ENCODE measurements around the gene TPTE.
"Not testable (repeated sequence)": the region's sequence is repeated elsewhere in the genome, so short reads cannot be mapped to it uniquely, and the experiment has no call there.

Gene TPTE

DNA sequence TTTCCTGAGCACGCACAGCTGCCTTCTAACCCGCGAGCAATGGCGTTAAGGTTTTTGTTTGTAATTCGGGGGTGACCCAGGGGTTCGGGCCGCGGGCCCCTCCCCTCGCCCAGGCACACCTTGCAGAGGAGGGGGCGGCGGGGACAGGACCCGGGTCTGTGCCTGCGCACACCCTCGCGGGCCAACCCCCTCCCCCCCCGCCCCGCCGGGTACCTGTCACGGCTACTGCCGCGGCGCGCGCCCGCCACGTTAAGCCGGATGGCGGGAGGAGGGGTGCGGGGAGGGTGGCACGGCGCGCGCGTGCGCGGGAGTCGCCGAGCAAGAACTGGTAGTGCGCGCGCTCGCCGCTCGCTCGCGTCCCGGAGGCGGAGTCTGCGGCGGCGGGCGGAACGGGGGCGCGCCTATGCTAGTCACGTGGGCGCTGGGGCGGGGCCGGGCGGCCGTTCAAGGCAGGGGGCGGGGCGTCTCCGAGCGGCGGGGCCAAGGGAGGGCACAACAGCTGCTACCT is at the start of gene TPTE:
TPTE (plus strand) TSS at position 493 of the 508 bp plus-strand sequence. CDS start 17,141 bp downstream, outside the sequence.
- no peak for DNase-seq

DNA sequence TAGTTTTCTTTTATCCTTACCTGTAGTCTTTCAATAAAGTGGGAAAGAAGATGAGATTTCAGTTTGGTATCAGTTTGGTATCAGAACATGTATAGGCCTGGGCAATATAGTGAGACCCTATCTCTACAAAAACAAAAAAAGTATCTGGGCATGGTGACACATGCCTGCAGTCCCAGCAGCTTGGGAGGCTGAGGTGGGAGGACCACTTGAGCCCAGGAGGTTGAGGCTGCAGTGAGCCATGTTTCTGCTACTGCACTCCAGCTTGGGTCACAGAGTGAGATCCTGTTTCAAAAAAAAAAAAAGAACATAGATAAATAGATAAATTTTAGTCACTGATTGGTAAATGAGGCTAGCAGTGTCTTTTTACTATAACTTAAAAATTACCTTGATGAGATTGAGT is 49.4 kb upstream of the TPTE start:
- not testable (repeated sequence) for DNase-seq

DNA sequence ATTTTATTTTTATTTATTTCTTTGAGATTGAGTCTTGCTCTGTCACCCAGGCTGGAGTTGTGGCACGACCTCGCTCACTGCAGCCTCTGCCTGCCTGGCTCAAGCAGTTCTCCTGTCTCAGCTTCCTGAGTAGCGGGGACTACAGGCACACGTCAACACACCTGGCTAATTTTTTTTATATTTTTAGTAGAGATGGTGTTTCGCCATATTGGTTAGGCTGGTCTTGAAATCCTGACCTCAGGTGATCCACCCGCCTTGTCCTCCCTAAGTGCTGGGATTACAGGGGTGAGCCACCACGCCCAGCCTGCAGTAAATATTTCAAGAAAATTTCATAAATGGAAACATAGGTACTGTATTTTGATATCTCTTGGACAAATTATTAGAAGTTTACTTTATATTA is 43.6 kb upstream of the TPTE start:
- DNase-seq = not testable (repeated sequence)

DNA sequence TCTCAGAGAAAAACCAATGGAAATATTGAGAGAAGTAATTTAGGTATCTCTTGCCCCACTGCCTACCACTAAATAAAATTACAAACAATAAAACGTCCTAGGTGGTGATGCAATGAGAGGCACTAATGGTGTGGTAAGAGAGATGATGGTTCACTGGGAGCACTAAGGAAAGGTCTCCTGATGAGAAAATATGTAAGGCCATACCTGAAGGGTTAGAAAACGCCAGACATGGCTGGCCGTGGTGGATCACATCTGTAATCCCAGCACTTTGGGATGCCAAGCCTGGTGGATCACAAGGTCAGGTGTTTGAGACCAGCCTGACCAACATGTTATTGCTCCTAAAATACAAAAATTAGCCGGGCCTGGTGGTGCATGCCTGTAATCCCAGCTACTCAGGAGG is 41.5 kb upstream of the TPTE start:
- DNase-seq = not testable (repeated sequence)

DNA sequence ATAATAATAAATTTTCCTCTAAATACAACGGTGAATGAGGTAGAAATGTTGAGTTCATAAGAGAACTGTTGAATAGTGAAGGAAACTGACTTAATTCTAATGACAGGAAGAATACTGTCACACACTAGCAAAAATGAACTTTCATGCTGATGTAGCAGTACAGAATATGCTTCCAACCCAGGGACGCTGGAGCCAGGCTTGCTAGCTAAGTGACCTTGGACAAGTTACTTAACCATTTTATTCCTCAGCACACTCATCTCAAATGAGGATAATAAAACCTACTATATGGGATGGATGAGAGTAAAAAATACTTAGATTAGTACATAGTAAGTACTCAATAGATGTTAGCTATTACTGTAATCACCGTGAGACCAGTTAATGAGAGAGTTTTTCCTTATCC is 36.5 kb upstream of the TPTE start:
- DNase-seq = not testable (repeated sequence)

DNA sequence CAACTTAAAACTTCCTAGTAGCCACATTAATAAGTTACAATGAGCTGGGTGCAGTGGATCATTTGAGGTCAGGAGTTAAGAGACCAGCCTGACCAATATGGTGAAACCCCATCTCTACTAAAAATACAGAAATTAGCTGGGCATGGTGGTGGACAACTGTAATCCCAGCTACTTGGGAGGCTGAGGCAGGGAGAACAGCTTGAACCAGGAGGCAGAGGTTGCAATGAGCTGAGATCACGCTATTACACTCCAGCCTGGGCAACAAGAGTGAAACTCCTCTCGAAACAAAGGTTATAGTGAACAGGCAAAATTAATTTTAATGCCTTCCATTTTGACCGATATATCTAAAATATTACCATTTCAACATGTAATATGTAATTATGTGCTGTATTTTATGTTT is 30.9 kb upstream of the TPTE start:
- DNase-seq = not testable (repeated sequence)

DNA sequence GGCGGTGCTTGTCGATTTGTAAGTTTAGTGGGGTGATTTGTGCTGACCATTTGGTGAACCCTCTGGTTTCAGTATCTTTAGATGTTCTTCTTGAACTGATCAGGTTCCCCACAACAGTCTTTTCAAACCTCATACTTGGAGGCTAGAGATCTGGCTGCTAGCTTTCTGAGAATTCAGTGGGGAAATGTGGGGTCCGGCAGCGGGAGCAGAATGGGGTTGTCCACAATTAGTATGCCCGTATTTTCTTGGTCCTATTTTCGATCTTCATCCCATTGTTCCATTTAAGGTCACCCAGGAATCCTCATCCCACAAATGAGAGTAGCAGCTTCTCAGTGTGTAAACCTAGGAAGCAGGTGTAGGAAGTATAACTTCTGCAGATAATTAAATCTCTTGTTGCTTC is 10.3 kb upstream of the TPTE start:
- no peak for DNase-seq

DNA sequence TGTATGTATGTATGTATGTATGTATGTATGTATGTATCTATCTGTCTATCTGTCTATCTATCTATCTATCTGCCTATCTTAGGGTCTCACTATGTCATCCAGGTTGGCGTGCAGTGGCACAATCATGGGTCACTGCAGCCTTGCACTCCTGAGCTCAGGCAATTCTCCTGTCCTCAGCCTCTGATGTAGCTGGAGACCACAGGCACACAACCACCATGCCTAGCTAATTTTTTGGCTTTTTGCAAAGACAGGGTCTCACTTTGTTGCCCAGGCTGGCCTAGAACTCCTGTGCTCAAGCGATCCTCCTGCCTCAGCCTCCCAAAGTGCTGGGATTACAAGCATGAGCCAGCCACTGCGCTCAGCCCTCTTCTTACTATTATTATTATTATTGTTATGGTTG is 4.5 kb upstream of the TPTE start:
- not testable (repeated sequence) for DNase-seq

DNA sequence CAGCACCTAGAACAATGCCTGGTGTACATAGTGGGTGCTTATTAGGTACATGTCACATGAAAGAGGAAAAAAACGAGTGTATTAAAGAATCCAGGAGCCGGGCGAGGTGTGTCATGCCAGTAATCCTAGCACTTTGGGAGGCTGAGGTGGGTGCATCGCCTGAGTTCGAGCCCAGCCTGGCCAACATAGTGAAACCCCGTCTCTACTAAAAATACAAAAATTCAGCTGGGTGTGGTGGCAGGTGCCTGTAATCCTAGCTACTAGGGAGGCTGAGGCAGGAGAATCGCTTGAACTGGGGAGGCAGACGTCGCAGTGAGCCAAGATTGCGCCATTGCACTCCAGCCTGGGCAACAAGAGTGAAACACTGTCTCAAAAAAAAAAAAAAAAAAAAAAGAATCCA is 3.5 kb upstream of the TPTE start:
- not testable (repeated sequence) for DNase-seq

DNA sequence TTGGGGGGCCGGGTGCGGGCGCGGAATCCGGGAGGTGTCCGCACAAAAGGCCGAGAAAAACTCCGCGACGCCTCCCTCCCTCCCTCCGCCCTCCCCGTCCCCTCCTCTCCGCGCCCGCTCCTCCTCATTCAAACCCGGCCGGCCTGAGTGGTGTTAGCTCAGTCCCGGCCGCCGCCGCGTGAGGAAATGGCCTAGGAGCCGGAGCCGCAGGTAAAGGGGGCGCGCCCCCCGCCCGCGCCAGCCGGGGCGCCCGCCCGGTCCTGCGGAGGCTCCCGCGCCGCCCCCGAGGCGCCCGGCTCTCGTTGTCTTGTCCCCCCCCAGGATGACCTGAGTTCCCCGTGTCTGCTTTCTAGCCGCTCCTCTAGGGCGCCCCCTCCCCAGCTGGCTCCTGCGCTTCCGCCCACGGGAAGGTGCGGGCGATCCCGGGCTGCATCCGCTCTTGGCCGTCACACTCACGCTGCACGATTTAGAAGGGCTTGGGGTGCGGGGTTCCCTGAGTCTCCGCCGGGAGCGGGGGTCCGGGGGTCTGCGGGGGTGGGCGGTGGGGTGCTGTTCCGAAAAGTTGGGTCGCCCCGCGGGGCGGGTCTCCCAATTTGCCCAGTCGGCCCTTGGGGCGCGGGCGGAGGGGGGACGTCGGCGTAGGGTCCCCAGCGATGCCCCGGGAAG is 585 bp downstream of the TPTE start:
- not testable (repeated sequence) for DNase-seq

DNA sequence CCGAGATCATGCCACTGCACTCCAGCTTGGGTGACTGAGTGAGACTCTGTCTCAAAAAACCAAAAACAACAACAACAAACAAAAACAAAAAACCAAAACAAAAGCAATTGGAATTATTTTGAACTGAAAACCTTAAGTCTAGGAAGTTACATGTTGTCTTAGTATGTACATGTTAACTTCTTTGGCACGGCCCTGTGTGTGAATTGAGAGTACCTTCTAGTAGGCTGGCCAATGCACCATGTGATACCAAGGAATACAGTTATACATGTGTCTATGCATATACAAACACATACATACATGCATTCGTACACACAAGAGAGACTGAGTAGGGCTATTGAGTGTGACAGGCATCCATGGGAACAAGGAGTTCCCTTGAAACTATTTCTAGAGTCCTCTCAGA is 18.6 kb downstream of the TPTE start:
- DNase-seq = no peak

DNA sequence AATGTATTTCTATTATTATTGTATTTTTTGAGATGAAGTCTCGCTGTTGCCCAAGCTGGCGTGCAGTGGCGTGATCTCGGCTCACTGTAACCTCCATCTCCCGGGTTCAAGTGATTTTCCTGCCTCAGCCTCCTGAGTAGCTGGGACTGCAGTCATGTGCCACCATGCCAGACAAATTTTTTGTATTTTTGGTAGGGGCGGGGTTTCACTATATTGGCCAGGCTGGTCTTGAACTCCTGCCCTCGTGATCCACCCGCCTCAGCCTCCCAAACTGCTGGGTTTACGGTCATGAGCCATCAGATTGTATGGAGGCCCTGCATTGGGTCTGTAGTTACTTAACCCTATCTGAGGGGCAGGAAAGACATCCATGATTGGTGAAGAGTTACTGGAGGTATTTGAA is 23.0 kb downstream of the TPTE start:
- not testable (repeated sequence) for DNase-seq

DNA sequence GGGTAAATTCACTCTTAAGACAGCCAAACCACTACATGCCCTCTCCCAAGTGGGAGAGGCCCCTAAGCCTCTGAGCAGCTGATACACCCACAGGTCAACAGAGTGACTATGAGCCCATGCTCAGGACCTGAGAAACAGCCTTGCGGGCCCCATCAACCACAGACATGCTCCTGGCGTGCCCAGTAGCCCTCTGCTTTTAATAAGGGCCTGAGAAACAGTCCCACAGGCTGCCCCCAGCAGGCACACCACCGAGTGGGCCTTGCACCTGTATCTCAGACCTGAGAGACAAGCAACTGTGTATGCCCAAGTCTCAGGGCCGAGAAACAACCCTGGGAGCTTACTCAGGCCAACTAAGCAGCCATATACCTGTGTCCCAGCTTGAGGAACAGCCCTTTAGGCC is 26.5 kb downstream of the TPTE start:
- not testable (repeated sequence) for DNase-seq

DNA sequence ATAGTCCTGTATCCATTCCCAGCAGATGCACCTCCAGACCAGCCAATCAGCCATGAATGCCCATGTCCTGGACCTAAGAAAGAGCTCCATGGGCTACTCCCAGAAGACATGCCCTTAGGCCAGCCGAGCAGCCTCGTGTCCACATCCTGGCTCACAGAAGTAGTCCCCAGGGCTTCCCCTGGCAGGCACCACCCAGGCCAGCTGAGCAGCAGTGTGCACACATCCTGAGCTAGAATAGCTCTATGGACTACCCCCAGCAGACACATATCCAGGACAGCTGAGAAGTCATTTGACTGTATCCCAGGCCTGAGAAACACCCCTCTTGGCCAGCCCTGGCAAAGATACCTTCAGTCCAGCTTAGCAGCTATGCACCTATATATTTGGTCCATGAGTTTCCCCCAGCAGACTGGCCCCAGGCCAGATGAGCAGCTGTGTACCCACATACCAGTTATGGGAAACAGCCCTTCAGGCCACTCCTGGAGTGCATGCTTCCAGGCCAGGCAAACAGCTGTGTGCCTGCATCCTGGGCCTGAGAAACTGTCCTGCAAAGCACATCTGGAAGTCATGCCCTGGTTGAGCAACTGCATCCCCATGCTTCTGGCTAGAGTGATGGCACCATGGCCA is 27.1 kb downstream of the TPTE start:
- DNase-seq = not testable (repeated sequence)

DNA sequence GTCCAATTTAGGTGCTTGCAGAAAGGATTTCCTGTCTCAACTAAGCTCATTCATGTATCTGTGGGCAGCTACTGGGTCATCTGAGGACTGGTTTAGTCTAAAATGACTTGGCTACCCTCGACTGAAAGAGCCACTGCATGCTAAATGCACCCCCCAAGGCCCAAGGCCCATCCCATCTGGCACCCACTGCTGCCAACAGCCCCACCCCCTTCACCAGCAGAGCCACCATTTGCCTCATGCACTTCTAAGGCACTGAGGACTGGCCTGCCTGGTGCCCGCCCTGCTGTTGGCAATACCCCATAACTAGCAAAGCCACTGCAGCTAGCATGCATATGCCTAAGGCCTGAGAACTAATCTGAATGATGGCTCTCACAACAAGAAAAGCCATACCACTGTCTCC is 49.4 kb downstream of the TPTE start:
- DNase-seq = not testable (repeated sequence)

DNA sequence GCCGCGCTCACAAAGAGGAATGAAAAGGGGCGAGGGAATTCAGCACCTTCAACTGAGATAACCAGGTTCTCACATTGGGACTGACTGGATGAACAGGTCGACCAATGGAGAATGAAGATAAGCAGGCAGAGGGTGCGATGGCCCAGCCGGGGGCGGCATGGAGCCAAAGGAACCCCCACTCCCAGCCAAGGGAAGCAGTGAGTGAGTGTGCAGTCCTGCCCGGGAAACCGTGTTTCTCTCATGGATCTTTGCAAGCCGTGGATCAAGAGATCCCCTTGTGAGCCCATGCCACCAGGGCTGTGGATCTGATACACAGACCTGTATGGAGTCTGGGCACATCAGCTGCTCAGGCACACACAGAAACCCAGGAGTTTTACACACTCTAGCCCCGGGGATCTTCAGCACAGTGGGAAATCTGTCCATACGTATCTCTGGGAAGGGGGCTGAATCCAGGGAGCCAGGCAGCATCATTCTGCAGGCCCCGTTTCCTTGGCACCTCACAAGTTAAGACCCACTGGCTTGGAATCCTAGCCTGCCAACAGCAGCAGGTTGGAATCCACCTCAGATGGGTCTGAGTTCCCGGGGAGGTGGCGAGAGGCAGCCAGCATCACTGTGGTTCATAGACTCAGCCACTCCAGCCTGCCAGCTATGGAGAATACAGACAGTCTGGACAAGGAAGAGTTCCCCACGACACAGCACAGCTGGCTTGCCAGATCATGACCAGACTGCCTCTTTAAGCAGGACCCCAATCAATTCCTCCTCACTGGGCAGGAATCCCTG is 53.3 kb downstream of the TPTE start:
- DNase-seq = not testable (repeated sequence)

DNA sequence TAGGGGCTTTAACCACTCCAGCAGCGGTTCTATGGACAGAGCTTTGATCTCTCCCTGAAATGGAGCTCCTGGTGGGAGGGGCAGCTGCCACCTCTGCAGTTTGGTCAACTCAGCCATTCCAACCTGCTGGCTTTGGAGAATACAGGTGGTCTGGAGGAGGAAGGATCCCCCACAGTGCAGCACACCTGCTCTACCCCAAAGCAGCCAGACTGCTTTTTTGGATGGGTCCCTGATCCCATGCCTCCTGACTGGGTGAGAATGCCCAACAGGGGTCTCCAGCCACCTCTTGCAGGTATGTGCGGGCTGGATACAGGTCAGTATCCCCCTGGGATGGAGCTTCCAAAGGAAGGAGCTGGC is 53.9 kb downstream of the TPTE start:
- no peak for DNase-seq

DNA sequence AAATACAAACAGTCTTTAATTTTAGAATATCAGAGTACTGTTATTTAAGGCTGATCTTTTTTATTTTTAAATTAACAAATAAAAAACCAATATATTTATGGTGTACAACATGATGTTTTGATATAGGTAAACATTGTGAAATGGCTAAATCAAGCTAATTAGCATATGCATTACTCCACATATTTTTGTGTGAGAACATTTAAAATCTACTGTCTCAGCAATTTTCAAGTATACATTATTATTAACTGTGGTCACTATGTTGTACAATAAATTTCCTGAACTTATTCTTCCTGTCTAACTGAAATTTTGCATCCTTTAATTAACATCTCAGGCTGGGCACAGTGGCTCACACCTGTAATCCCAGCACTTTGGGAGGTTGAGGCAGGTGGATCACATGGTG is 57.5 kb downstream of the TPTE start:
- not testable (repeated sequence) for DNase-seq

DNA sequence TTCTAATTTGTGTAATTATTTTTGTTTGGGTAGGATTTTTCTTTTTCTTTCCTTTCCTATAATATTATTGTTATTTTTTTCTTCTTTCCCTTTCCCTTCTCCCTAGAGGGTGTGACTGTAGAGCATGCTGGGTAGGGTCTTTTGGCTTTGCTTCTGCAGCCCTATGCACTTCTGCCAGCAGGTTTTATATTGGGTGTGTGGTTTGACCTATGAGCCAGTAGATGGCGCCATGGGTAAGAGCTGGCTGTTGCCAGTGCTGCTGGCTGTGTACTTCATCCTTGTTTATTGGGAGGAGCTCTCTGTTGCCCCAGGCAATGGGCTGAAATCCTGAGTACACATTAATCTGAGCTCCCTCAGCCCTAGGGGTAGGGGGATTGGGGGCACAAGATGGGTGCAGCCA is 67.7 kb downstream of the TPTE start:
- DNase-seq = not testable (repeated sequence)

DNA sequence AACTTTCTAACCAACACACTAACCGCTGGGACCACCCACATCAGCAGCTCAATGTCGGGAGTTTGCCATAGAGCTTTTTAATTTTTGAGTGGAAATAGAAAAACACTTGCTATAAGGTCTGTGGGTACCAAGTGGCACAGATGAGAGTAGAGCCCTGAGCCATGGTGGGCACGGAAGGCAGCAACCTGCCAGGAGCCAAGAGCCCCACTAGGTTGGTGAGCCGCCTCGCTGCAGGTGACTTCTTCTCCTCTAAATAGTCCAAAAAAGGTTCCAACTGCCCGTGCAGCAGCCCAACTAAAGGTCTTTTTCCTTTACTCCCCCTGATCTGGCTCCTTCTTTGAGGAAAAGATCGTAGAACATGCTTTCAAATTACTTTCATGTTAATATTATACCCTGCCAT is 85.7 kb downstream of the TPTE start:
- not testable (repeated sequence) for DNase-seq

DNA sequence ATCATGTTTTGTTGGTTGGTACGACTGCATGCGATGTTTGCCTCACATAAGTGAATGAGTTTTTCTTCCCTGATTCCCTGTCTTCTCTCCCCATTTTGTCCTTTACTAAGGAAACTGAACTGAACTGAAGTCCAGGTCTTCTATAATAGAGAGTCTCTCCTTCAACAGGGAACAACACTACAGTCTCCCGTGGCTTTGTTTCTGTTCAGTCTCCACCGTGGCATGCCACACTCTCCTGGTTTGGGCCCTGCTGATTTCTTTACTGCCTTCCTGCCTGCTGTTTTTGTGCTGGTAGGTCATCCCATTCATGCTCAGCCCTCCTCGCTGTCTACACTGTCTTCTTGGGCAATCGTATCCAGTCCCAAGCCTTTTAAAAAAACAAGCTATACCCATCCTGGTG is 92.9 kb downstream of the TPTE start:
- DNase-seq = not testable (repeated sequence)

DNA sequence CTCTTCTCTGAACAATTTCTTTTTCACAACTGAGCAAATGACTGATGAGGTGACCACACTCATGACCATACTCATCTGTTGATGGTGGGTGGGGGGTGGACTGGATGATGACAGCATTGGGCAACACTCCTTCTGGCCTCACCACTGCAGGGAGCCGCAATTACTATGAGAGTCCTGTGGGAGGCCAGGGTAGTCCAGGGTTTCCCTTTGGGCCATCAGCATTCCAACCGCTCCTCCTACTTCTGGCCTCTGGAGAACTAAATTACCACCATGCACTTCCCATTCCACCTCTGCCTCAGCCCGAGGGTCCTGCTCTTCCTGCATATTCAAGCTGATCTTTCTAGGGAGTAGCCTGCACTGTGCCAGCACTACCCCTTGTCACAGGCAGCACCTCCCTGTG is 94.7 kb downstream of the TPTE start:
- not testable (repeated sequence) for DNase-seq

DNA sequence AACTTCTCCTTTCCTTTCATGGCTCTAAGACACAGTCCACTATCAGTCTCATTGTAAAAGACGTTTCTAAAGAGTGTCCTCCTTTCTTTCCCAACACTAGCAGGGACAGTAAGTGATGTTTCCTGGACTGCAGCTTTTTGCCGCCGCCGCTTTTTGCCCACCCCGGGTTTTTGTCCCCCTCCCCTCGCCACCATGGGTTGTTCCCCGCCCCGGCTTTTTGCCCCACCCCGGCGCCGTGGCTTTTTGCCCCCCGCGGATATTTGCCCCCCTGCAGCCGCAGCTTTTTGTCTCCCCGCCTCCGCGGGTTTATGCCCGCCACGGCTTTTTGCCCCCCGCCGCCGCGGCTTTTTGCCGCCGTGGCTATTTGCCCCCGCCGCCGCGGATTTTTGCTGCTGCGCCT is 95.2 kb downstream of the TPTE start:
- no peak for DNase-seq
